ENCODE results near the gene USP33.
"Not testable (repeated sequence)": the region's sequence is repeated elsewhere in the genome, so short reads cannot be mapped to it uniquely, and the experiment has no call there.

The USP33 gene

DNA sequence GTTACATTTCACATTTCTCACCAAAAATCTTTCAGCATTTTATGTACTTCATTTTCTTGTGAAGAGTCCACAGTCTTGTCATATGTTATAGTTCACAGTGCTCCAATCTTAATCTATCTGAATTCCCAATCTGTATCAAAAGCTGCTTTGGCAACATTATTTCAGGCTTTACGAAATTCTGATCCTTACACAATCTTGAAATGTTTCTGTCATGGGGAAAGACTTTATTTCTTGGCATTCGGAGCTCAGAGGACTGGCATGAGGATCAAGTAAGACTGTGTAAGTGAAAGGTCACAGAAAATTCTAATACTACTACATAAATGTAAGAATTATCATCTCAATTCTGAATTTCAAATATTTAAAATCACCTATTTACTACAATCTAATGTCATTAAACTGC lies 2.0 kb downstream of the USP33 start:
- DNase-seq (ENCODE audit: low spot score), result no peak
- in situ Hi-C loops (cut with MboI; ENCODE audit: low pct_unique_long_range_greater_than_20kb, low sequenced_read_pairs, unreplicated experiment), result no loop called here

DNA sequence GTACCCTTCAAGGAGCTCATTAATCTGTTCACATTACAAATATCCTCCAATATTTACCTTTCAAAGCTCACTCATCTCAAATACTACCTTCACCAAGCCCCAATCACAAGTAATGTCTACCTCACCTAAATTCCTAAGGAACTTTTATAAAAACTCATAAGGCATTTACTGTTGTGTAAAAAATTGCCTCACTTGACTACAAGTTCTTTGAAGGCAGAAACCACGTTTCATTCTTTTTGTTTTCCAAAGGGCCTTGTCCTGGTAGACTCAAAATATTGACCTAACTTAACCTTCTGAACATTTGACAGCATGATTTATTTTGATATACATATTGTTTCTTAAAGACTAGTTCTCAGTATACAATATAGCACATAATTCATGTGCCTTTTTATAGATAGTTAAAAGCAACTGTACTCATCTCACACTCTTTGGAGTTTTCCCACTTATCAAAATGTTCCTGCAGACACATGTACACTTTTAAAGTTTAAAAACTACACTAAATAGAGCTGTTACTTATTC lies 2.5 kb downstream of the USP33 start:
- TF ChIP-seq, protein P1, sequence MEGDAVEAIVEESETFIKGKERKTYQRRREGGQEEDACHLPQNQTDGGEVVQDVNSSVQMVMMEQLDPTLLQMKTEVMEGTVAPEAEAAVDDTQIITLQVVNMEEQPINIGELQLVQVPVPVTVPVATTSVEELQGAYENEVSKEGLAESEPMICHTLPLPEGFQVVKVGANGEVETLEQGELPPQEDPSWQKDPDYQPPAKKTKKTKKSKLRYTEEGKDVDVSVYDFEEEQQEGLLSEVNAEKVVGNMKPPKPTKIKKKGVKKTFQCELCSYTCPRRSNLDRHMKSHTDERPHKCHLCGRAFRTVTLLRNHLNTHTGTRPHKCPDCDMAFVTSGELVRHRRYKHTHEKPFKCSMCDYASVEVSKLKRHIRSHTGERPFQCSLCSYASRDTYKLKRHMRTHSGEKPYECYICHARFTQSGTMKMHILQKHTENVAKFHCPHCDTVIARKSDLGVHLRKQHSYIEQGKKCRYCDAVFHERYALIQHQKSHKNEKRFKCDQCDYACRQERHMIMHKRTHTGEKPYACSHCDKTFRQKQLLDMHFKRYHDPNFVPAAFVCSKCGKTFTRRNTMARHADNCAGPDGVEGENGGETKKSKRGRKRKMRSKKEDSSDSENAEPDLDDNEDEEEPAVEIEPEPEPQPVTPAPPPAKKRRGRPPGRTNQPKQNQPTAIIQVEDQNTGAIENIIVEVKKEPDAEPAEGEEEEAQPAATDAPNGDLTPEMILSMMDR (IDR thresholded peaks at IDR 0.05; ENCODE audit: extremely low read depth, insufficient read depth, missing control alignments), result no peak
- in situ Hi-C loops (cut with MboI; ENCODE audit: low pct_unique_long_range_greater_than_20kb, low sequenced_read_pairs, unreplicated experiment), result no loop called here
- no peak for DNase-seq (ENCODE audit: low spot score)

More for the DNA sequence above, 2.0 kb downstream of the USP33 start:
- TF ChIP-seq, protein P1 (IDR thresholded peaks at IDR 0.05; ENCODE audit: extremely low read depth, insufficient read depth, missing control alignments), result no peak

DNA sequence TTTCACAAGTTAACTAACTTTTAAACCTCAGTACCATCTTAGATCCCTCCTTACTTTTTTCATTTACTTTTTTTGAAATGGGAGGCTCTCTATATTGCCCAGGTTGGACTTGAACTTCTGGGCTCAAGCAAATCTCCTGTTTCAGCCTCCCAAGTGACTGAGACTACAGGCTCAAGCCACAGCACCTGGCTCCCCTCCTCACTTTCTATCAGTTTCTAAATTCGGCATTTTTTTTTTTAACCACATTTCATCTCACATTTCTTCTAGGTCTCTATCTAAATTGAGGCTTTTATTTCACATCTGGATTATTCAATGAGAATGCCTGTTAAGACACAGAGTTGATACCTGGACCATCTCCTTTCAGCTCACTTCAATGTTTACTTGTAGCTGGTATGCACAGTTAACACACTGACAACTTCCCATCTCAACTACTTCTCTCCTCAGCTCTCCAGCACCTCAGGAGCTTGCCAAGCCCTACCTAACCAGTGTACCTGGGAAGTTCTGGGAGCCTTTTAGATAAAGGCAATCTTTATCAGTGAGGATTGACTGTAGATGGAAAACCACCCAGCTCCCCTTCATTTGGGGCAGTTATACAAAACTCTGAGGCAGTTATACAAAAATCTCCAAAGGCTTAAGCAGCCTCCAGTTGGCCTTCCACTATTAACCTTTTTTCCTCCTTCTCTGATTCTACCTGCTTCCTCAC lies 3.4 kb downstream of the USP33 start:
- TF ChIP-seq, protein P1 (IDR thresholded peaks at IDR 0.05; ENCODE audit: extremely low read depth, insufficient read depth, missing control alignments), result no peak
- in situ Hi-C loops (cut with MboI; ENCODE audit: low pct_unique_long_range_greater_than_20kb, low sequenced_read_pairs, unreplicated experiment), result no loop called here
- no peak for DNase-seq (ENCODE audit: low spot score)

DNA sequence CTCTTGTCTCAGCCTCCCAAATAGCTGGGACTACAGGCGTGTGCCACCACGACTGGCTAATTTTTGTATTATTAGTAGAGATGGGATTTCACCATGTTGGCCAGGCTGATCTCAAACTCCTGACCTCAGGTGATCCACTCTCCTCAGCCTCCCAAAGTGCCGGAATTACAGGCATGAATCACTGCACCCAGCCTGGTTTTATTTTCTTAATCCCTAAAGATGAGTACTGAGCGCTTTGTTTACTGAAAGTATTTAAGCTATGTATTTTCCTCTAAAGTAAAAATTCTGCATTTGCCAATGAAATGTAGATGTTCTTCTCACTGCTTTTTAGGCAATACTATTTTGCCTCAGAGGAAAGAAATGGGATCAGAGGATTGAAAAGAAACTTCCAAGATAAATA lies 10.2 kb downstream of the USP33 start:
- in situ Hi-C loops (cut with MboI; ENCODE audit: low pct_unique_long_range_greater_than_20kb, low sequenced_read_pairs, unreplicated experiment); DNase-seq (ENCODE audit: low spot score): not testable (repeated sequence)

DNA sequence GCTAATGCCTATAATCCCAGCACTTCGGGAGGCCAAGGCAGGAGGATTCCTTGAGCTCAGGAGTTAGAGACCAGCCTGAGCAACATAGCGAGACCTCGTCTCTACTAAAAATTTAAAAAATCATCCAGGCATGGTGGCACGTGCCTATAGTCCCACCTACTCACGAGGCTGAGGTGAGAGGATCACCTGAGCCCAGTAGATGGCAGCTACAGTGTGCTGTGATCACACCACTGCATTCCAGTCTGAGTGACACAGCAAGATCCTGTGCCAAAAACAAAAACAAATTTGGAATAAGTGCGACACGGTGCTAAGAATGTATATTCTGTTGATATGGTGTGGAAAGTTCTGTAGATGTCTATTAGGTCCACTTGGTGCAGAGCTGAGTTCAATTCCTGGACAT lies 15.1 kb downstream of the USP33 start:
- in situ Hi-C loops (cut with MboI; ENCODE audit: low pct_unique_long_range_greater_than_20kb, low sequenced_read_pairs, unreplicated experiment), result no loop called here
- DNase-seq (ENCODE audit: low spot score), result no peak
- TF ChIP-seq, protein P1 (IDR thresholded peaks at IDR 0.05; ENCODE audit: extremely low read depth, insufficient read depth, missing control alignments), result peak; percentile 17

DNA sequence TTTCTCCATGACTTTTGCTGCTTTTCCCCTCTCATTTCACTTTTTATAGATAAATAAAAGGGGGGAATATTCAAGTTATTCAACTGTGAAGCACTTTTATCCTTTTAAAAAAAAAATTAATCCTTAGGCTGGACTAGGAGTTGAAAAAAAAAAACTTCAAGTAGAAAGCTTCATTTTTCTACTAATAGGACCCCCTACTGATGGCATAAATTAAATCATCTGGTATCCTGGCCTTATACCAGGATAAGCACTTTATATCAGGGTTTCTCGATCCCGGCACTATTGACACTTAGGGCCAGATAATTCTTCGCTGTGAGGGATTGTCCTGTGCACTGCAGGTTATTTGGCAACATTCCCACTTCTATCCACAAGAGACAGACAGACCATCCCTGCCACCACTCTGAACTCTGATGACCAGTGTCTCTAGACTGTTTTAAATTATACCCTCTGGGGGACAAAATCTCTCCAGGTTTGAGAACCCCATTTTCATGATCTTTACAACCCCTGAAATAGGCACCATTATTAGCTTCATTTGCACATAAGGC lies 17.6 kb downstream of the USP33 start:
- in situ Hi-C loops (cut with MboI; ENCODE audit: low pct_unique_long_range_greater_than_20kb, low sequenced_read_pairs, unreplicated experiment), result no loop called here
- no peak for DNase-seq (ENCODE audit: low spot score)

DNA sequence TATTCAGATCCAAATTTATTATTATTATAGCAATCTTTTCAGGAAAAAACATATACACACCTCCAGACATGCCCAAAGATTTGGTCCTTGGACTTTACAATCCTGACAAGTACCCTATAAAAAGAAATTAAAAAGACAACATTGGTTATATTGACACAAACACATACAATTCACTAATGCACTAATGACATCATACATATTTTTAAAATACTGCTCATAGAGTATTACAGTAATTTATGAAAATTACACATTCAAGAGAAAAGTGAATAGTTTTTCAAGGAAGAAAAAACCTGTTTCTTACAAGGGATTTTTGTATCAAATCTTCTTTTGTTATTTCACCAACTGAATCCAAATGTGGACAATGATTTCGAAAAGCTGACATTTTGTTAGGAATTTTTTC lies 18.3 kb downstream of the USP33 start:
- no peak for DNase-seq (ENCODE audit: low spot score)
- in situ Hi-C loops (cut with MboI; ENCODE audit: low pct_unique_long_range_greater_than_20kb, low sequenced_read_pairs, unreplicated experiment), result no loop called here
- TF ChIP-seq, protein P1 (IDR thresholded peaks at IDR 0.05; ENCODE audit: extremely low read depth, insufficient read depth, missing control alignments), result no peak

More for the DNA sequence above, 17.6 kb downstream of the USP33 start:
- TF ChIP-seq, protein P1 (IDR thresholded peaks at IDR 0.05; ENCODE audit: extremely low read depth, insufficient read depth, missing control alignments), result no peak

Measured in GM13977 (cell line).